Loucy (cell line): ENCODE data around the gene IRF3.

ENCODE experiments used
- CTCF ChIP-seq: fragments of 200-600 bp; sonication (generic); conservative IDR thresholded peaks from 2 replicates; pipeline ENCODE4 v1.5.1; 2014; ENCODE audit warnings: mild to moderate bottlenecking, antibody characterized with exemption, low read length
- EZH2phosphoT487 ChIP-seq: fragments of 200-600 bp; IDR thresholded peaks from 2 replicates; pipeline ENCODE4 v1.6.1; 2018; ENCODE audit warnings: antibody characterized with exemption, mild to moderate bottlenecking, moderate library complexity, borderline replicate concordance

- TF ChIP-seq CTCF (no peak), EZH2phosphoT487 (no peak)
Observed at GRCh38 chr19:49678985-49679770, 13.5 kb upstream of the IRF3 start.
